GM21576 (cell line): ENCODE measurements around the gene DNMT3A.

Source experiments
- ATAC-seq: cut with Tn5 transposase; IDR thresholded peaks from one replicate; pipeline ENCODE4 v1.9.1; 2021; ENCODE audit warnings: mild to moderate bottlenecking, moderate library complexity; ENCODE audit not compliant: unreplicated experiment

Gene DNMT3A

DNA sequence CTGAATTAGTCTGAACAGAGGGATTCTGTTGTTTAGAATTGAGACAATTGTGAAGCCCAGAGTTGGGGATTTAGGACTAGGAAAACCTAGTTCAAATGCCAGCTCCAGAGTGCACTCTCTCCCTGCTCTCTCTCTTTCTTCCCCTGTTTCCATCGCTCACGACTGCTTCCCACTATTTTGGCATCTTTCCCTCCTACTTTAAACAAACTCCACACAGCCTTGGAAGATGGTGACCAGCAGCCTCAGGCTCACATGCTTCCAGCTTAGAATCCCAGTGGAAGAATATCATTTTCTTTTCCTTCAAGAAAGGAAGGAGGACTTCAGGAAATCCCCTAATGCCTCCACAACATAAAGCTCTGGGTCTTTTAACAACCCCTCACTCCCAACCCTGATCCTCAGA is 6.1 kb upstream of the DNMT3A start:
- no peak for ATAC-seq

DNA sequence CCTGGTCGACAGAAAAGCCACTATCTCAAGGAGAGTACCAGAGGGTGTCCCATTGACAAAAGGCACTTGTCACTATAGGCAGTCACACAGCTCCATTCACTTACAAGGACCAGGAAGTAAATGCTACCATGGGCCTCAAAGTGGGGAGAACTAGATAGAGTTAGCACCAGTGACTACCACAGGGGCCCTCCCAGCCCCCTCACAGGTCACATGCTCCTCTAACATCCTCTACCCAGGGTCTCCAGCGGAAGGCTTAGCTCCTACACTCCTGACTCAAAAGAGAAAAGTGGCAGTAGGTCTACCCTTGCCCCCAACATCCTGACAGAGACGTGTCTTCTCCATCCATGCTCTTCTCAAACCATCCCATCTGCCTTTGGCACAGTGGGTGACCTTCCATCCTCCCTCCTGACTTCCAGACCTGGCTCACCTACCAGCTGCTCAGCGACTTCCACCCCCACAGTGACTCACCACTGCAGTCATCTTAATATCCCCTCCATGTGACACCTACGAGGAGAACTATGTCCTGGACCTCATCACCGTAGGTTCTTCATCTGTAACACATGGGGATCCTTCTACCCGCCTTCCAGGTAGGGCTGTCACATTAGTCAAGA is 5.6 kb upstream of the DNMT3A start:
- ATAC-seq, result no peak

DNA sequence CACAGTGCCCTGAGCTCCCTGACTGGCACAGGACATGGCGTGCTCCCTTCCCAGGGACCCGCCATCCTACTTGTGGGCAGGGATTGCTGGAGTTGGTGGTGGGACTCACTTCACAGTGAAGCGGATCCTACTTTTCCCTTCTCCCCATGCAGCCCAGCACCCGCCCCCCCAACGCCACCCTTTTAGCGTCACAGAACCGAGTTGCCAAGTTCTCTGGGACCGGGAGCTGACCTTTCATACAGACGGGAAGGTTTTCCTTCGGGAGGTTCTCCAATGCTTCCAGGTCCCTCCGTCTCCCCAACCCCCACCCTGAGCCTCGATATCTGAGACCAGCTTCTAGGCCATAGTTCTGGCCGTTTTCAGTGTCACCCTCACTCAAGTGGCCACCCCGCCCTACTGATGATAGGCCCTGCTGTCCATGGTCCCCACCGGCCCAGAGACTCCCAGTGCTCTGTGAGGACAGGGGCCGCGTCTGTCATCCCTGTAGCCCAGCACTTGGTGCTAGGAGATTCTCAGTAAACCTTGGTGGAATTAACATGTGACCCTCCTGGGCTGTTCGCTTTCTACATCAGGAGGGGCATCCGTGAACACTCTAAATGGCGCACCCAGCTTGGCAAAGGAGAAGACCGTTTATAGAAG is 1.6 kb upstream of the DNMT3A start:
- ATAC-seq, result no peak

DNA sequence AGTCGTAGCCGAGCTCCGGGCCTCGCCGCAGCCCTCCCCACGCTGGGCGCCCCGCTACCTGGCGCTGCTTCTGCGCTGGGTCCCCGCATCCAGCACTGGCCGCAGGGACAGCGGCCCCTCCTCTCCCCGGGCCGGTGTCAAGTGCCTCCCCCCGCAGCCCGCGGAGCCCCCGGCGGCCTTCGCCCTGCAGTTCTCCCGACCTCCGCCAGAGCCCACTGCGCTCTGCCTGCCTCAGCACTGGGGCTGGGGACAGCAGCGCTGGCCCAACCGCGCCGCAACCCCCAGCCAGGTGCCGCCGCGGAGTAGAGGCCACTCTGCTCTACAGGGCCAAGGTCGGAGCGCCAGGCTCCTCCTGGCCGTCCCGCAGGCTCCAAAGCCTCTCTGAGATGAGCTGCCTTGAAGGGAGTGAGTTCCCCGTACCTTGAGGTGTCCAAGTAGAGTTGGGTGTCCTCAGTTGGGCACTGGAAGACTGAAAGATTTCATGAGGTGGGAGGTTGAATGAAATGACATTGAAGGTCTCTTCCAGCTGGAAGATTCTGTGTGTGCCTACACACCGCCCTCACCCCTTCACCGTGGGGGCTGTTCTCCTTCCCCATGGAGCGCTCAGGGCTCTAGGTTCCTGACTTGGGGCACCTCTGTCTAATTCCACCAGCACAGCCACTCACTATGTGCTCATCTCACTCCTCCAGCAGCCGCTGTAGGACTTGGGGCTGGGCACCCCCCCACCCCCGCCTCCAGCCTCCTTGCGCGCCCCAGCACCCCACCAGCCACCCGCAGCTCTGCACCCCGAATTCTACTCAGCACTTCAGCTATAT is 854 bp upstream of the DNMT3A start:
- ATAC-seq, result peak; percentile 66

DNA sequence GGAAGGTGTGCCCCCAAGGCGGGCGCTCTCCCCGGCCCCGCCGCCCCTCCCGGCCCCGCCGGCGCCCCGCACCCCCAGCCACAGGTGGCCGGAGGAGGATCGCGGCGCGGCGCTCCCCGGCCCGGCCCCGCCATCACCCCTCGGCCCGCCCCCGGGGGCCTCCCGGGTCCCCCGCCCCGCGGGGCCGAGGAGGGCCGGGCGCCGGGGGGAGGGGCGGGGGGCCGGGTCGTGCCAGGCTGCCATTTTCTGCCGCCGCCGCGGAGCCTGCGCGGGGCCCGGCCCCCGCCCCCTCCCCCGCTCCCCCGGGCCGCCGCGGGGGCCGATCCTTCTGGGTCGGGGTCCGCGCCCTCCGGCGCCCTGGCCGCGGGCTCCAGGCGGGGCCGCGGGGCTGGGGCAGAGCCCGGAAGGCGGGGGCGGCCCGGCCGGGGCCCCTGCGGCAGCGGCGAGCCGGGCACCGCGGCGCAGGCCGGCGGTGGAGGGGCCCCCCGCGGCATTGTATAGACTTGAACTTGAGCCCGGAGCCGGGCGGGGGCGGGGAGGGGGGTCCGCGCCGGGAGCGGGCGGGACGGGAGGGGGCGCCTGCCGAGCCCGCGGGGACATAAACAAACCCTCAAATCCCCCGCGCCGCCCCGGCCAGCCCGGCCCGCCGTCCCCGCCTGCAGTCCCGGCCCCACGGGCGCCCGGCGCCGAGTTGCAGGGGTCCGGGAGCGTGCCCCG is 556 bp downstream of the DNMT3A start:
- peak; percentile 10 for ATAC-seq

DNA sequence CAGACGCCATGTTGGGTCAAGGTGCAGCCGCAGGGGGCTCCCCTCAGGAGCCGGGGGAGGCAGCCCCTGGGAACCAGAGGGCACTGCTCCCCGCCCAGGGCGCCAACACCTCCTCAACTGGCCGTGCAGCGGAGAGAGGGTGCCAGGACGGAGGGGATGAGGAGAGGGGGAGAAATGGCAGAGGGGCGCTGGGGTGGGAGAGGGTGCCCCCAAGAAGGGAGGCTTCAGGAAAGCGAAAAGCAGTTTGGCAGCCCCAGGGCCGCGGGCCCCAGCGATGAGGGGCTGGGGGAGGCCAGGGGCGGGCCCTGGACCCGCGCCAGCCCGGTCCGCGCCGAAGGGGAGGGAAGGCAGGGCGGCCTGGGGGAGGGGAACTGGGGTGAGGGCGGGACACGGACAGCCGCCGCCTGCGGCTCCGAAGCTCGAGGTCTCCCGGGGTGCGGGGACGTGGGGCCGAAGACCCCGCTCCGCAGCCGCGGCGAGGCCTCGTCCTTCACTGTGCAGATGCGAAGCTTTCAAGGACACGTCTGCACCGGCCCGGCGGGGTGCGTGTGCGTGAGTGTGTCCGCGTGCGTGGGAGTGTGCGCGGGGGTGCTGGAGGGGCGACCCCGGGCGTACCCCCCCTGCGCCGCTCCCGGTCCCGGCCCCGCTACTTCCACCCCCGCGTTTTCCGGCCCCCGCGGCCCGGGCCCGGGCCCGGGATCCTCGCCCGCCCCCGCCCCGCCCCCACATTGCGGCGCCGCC is 1.4 kb downstream of the DNMT3A start:
- no peak for ATAC-seq

DNA sequence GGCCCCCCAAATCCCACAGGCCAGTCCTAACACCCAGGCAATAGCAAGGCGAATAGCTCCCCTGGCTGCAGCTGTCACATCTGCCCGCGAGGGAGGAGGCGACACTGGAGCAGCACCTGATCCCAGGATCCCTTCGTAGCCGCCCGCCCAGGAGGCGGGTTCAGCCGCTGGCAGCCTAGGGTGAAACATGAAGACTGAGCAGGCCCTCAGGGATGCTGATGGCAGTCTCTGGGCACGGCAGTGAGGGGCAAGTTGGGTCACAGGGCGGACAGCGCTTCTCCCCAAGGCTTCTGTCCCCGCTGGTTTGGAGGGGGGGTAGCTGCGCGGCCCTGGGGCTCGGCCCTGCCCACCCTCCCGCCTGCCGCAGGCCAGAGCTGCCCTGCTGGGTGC is 1.9 kb downstream of the DNMT3A start:
- no peak for ATAC-seq

DNA sequence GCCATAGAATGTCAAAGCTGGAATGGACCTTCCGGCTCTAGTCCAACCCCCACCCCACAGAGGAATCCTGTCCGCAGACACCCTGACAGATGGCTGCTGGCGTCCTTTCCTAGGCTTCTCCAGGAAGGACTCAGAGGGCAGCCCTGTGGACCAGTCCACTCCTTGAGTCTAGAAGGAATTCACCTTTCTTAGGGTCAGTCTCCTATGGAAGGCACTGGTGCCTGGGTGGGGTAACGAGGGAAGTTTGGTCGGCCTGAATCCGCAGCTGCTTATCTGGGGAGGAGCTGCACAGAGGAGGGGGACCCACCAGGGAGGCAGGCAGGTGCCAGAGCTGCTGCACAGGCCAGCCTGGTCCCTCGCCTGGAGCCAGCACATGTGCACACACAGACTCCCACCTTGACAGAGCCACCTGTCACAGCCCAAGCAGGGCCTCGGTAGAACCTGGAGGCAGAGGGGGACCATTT is 2.5 kb downstream of the DNMT3A start:
- ATAC-seq, result no peak

DNA sequence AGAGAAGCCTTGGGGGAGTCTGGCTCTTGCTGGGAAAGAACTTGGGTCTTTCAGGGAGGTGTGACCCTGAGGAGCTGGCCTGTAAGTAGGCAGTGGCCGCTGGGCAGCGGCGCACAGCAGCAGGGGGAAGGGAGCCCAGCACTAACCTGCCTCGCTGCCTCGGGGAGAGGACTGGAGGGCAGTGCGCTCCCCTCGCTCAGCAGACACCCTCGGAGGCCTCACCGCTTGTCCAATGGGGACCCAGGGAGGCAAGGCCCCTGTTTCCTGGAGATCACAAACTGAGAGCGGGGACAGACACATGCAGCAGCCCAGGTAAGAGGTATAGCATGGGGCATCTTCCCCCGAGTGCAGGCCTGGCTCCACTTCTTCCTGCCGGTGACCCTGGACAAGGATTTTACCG is 3.3 kb downstream of the DNMT3A start:
- ATAC-seq, result no peak

DNA sequence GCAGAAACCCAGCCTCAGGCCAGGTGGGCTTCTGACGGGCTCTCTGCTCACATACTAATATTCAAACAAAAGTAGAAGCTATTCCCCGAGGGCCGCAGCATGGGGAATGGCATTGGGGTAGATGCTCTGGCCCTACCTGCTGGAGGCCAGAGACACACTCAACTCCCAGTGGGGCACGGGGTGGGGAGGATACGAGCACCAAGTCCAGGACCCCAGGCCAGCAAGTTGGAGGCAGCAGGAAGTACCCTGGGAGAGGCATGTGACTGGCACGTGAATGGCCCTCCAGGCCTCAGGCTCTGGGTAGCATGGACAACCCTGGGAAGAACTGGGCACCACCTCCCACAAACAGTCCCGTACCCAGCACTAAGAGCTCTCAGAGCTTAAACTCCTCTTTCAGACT is 3.8 kb downstream of the DNMT3A start:
- ATAC-seq, result no peak

DNA sequence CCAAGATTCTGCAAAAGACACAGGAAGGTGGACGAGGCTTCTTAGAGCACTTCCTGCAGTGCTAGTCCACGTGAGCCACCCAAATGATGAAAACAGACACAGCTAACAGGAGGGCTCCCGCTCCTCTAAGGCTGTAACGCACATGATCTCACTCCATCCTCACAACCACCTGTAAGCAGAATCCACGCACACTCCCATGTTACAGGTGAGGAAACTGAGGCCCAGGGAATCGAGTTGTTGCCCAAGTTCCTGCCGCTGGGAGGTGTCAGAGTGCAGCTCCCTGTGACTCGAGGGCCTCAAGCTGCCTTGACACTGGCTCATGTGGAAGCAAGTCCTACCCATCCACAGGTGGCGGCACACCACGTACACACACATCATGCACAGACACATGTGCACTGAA is 4.4 kb downstream of the DNMT3A start:
- ATAC-seq, result no peak

DNA sequence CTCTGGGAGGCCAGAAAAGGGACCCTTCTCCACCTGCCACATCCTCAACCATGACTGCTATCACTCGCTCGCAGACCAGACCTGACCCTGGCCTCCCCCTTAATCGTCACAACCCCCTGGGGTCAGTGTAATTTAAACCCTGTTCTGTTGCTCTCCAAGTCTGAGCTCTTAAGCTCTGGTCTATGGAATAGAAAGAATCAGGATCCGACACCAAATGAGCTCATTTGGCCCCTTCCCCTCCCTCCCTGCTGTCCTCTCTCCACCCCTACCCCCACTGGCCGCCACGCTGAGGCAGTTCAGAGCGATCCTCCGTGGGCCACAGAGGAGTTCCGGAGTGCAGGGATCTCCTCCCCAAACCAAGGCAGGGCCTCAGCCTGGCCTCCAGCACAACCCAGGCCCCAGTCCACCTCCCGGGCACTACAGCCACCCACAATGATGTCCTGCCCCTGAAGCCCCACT is 5.3 kb downstream of the DNMT3A start:
- ATAC-seq, result no peak

DNA sequence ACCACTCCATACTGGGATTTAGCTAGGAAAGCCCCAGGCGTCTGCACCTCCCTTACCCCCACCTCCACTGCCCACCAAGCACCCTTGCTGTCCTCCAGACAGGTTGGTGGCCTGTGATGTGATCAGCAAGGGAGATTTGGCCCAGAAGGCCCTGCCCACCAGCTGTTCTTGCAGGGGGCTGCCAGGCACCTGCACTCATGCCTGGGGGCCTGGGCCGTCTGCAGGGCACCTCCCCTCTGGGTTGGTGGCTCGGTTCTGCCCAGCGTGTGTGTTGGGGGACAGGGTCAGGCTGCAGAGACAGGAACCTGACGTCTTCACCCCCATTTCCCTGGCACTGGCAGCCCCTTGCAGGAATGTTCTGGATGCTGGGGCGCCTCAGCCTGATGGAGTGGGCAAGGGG is 5.8 kb downstream of the DNMT3A start:
- no peak for ATAC-seq

DNA sequence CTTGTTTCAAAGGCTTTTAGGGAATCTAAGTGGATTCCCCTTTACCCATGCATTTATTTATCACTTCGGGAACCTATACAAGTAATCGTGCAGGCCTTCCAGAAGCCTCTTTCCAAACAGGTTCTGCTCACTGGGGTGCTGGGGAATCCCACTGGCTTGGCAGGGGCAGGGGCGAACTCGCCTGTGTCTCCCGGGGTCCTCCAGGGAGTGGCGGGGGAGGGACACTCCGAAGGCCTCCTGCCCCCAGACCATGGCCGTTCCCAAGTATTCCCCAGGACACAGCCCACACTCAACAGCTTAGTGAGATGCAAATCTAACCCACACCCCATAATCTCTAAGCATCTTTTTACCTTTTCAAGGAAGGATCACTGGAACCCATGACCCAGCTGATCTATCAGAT is 6.5 kb downstream of the DNMT3A start:
- ATAC-seq, result no peak

DNA sequence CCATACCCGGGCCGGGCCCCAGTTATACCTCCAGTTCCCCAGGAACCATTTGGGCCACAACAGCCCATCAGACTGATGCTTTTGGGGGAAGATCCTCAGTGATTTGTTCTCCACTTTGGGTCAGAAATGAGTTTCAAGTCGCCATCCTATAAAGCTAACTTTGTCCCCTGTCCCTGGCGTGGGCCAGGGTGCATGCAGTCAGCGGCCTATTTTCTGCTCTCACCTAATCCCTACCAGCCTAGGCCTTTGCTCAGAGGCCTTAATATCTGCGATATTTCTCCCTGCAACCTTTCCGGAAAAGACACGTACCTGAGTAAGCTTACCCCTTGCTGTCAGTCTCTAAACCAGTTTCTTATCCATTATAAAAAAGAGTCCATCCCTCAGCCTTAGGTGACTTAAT is 7.2 kb downstream of the DNMT3A start:
- ATAC-seq, result no peak

DNA sequence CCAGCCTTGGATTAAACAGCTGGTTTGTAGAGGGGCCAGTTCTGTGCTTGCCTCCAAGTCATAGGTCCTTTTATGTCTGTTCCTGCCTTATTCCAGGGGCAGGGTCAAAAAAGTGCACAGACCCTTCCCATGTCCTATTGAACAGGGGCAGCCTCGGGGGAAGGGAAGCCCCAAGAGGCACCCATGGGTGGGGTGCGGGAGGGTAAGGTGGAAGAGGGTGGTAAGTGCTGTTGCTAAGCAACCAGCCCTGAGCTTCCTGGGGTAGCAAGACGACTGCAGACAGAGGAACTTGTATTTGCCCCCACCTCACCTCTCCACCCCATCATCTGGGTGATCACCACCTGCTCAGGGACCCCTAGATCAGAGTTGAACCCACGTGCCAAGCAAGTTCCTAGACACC is 7.7 kb downstream of the DNMT3A start:
- ATAC-seq, result no peak

DNA sequence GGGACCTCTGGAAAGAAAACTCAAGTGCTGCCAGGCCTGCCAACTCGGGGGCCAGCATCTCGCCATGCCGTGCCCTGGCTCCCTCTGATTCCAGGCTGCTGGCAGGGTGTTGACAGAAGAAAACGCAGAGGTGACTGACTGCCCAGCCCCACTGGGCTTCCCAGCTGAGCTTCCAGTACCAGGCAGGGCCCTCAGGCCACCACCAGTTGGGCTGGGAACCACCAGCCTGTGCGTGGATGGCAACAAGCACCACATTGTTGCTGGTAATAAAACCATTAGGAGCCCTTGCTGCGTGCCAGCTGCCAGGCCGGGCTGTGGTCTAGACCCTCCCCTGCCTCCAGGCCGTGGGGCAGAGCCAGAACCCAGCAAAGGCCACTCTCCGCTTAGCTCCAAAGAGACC is 9.2 kb downstream of the DNMT3A start:
- ATAC-seq, result no peak

DNA sequence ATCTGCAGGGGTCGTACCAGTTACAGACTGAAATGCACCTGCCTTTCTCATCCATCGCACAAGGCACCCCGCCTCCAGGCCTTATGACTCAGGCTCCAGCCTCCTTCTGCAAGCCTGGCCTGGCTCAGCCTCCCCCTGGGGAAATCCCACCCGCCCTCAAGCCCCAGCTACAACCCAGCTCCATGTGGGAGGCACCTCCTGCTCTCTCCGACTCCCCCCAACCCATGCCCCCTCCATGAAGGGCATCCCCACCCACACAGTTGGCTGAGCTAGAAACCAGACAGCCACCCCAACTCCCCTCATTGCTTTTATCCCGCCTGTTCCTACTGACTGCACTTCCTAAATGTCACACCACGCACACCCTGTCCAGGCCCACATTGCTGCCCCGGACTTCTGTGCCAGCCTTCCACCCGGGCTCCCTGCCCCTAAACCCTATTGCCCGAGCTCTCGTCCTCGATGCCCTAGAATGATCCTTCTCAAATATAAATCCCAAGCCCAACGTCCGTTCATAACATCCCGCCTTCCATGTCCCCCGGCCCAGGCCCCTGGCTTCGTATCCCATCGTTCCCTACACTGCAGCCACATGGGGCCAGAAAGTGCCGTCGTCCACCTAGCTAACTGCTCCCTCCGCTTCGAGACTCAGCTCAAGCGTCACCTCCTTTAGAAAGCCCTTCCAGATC is 9.9 kb downstream of the DNMT3A start:
- ATAC-seq, result no peak

DNA sequence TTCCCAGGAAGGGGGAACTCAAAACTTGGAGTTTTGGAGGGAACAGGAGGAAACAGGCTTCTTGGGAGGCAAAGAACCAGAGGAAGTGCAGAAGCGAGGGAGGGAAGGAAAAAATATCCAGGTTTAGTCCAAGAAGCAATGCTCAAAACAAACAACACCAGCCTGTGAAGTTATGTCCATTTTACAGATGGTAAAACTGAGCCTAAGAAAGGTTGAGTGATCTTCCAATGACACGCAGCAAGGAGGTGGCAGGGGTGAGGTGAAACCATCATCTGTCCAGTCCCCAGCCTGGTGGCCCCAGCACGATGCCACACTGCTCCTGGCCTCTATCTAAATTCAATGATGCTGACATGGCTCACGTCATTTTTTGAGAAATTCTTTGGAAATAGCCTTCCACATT is 10.8 kb downstream of the DNMT3A start:
- no peak for ATAC-seq

DNA sequence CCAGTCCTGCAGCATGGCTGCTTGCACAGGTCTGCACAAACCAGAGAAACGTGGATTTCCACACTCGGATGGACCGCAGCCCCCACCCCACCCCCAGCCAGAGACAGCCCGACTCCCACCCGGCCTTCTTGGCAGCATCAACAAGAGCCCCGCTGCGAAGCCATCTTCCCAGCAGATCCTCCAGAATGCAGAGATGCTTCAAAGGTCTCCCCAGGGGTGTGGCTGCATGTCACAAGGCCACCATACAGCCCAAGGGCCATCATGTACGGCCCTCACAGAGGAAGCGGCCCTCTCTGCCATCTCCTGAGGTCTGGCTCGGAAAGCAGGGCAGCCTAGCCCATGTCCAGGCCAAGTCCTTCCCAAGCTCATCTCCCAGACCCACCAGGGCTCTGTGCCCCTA is 11.5 kb downstream of the DNMT3A start:
- no peak for ATAC-seq
